GM23338 (cell line): ENCODE results near the gene UBE2S. TPM values are rescaled to one million over a fixed set of nuclear protein-coding genes. Genes with fewer than 3 reads are reported as not detected.

Experiments
- ATAC-seq: fragments of 200-7000 bp; cut with Tn5 transposase; 3 replicates; pipeline ENCODE4 v1.9.1; 2020
- DNase-seq: peaks from one replicate; pipeline ENCODE4 v3.0.0-alpha.2; 2015; ENCODE audit warnings: low spot score
- H2AFZ ChIP-seq: fragments of 200-600 bp; sonication (generic); 2 replicates; pipeline ENCODE4 v1.8.0; 2016; ENCODE audit warnings: antibody characterized with exemption, mild to moderate bottlenecking, moderate library complexity
- H3F3A ChIP-seq: fragments of 200-600 bp; sonication (generic); replicated peaks from 2 replicates; pipeline ENCODE4 v1.8.0; 2017; ENCODE audit warnings: antibody characterized with exemption, mixed run types, low read depth
- H3K27ac ChIP-seq: fragments of 200-600 bp; sonication (generic); 2 replicates; pipeline ENCODE4 v1.6.1; 2016; ENCODE audit warnings: low read depth
- H3K27me3 ChIP-seq: fragments of 200-600 bp; sonication (generic); 2 replicates; pipeline ENCODE4 v1.8.0; 2016; ENCODE audit warnings: mild to moderate bottlenecking, mixed run types, moderate library complexity; ENCODE audit not compliant: insufficient read depth
- H3K36me3 ChIP-seq: fragments of 200-600 bp; sonication (generic); 2 replicates; pipeline ENCODE4 v1.8.0; 2016; ENCODE audit warnings: mild to moderate bottlenecking; ENCODE audit not compliant: insufficient read depth
- H3K4me1 ChIP-seq: fragments of 200-600 bp; sonication (generic); 2 replicates; pipeline ENCODE4 v1.8.0; 2016; ENCODE audit warnings: mild to moderate bottlenecking, moderate library complexity; ENCODE audit not compliant: insufficient read depth
- H3K4me2 ChIP-seq: fragments of 200-600 bp; sonication (generic); 2 replicates; pipeline ENCODE4 v1.7.1; 2017; ENCODE audit warnings: mixed run types
- H3K4me3 ChIP-seq: fragments of 200-600 bp; sonication (generic); 2 replicates; pipeline ENCODE4 v1.6.1; 2016; ENCODE audit warnings: mixed run types
- H3K79me2 ChIP-seq: fragments of 200-600 bp; sonication (generic); replicated peaks from 2 replicates; pipeline ENCODE4 v1.8.0; 2017; ENCODE audit warnings: mild to moderate bottlenecking; ENCODE audit not compliant: insufficient read depth
- H3K9me2 ChIP-seq: fragments of 200-600 bp; sonication (generic); 2 replicates; pipeline ENCODE4 v1.8.0; 2017; ENCODE audit not compliant: insufficient read depth
- H4K20me1 ChIP-seq: fragments of 200-600 bp; sonication (generic); replicated peaks from 2 replicates; pipeline ENCODE4 v1.8.0; 2017; ENCODE audit warnings: mild to moderate bottlenecking; ENCODE audit not compliant: insufficient read depth
- H3K27ac Mint-ChIP-seq: 2 replicates; pipeline ENCODE4 v1.8.0; 2020; ENCODE audit warnings: inconsistent platforms, mild to moderate bottlenecking, moderate library complexity, mixed read lengths
- H3K27me3 Mint-ChIP-seq: 3 replicates; pipeline ENCODE4 v1.8.0; 2022; ENCODE audit warnings: low read depth, mild to moderate bottlenecking, moderate library complexity, mixed read lengths, inconsistent platforms; ENCODE audit not compliant: insufficient read depth, poor library complexity
- H3K36me3 Mint-ChIP-seq: 3 replicates; pipeline ENCODE4 v1.8.0; 2021; ENCODE audit warnings: low read depth, mild to moderate bottlenecking, inconsistent platforms, moderate library complexity, mixed read lengths
- H3K4me1 Mint-ChIP-seq: 3 replicates; pipeline ENCODE4 v1.8.0; 2020; ENCODE audit warnings: mild to moderate bottlenecking, inconsistent platforms, mixed read lengths
- H3K4me3 Mint-ChIP-seq: 3 replicates; pipeline ENCODE4 v1.8.0; 2021; ENCODE audit warnings: moderate library complexity, mild to moderate bottlenecking, inconsistent platforms, mixed read lengths
- H3K9me3 Mint-ChIP-seq: 3 replicates; pipeline ENCODE4 v1.8.0; 2020; ENCODE audit warnings: moderate library complexity, mild to moderate bottlenecking, inconsistent platforms, mixed read lengths
- CREB1 ChIP-seq: fragments of 250-450 bp; sonication (Bioruptor Pico); IDR thresholded peaks from 2 replicates; pipeline ENCODE4 v1.5.0; 2020; ENCODE audit warnings: low read depth, mild to moderate bottlenecking, moderate library complexity
- EZH2 ChIP-seq: fragments of 200-600 bp; sonication (generic); IDR thresholded peaks from one replicate; pipeline ENCODE4 v1.8.0; 2017; ENCODE audit warnings: antibody characterized with exemption, mild to moderate bottlenecking, low read depth; ENCODE audit not compliant: unreplicated experiment
- EZH2phosphoT487 ChIP-seq: fragments of 200-600 bp; sonication (generic); IDR thresholded peaks from one replicate; pipeline ENCODE4 v1.8.1; 2018; ENCODE audit warnings: antibody characterized with exemption; ENCODE audit not compliant: unreplicated experiment
- JUNB ChIP-seq: IDR thresholded peaks from one replicate; pipeline ENCODE4 v1.6.1; 2016; ENCODE audit warnings: antibody characterized with exemption; ENCODE audit not compliant: unreplicated experiment
- NANOG ChIP-seq: IDR thresholded peaks from 2 replicates; pipeline ENCODE4 v1.6.1; 2016; ENCODE audit warnings: antibody characterized with exemption, borderline replicate concordance
- POLR2AphosphoS5 ChIP-seq: IDR thresholded peaks from 2 replicates; pipeline ENCODE4 v1.6.1; 2016; ENCODE audit warnings: antibody characterized with exemption, low read depth
- STAT1 ChIP-seq: IDR thresholded peaks from one replicate; pipeline ENCODE4 v1.6.1; 2016; ENCODE audit warnings: antibody characterized with exemption; ENCODE audit not compliant: unreplicated experiment
- ZNF114 ChIP-seq: fragments of 250-450 bp; sonication (Bioruptor Pico); IDR thresholded peaks from 2 replicates; pipeline ENCODE4 v1.5.0; 2020; ENCODE audit warnings: mild to moderate bottlenecking, moderate library complexity
- ZNF331 ChIP-seq: fragments of 250-450 bp; sonication (Bioruptor Pico); IDR thresholded peaks from 2 replicates; pipeline ENCODE4 v1.5.0; 2020; ENCODE audit warnings: low read depth, mild to moderate bottlenecking, moderate library complexity
- polyA plus RNA-seq: library from polyadenylated mRNA; unstranded; fragments of >200 nt; fragmentation: Nextera tagmentation; extraction: Ambion mirVana; gene quantifications from 2 replicates; pipeline ENCODE4 v1.2.1, GENCODE V29; 2016
- total RNA-seq: library from RNA; depleted of rRNA; stranded (reverse); fragments of >200 nt; shearing (Covaris generic); gene quantifications from 2 replicates; pipeline ENCODE4 v1.2.3, GENCODE V29; 2014
- TF ChIP-seq, protein P1 (sequence below), 2 experiments: fragments of 200-600 bp in 1 of 2; sonication (generic) in 1 of 2; conservative IDR thresholded peaks; 2 replicates each; pipeline versions ENCODE4 v1.5.1 to v1.6.1; 2016 to 2017; ENCODE audit warnings: antibody characterized with exemption in 2 of 2, low read depth in 2 of 2, mild to moderate bottlenecking in 2 of 2, moderate library complexity in 1 of 2
- TF ChIP-seq, protein P2 (sequence below): fragments of 250-450 bp; sonication (Bioruptor Pico); IDR thresholded peaks from 2 replicates; pipeline ENCODE4 v1.5.0; 2020; ENCODE audit warnings: mild to moderate bottlenecking, moderate library complexity
- TF ChIP-seq, protein P3 (sequence below): IDR thresholded peaks from 2 replicates; pipeline ENCODE4 v1.6.1; 2016; ENCODE audit warnings: antibody characterized with exemption
- TF ChIP-seq, protein P4 (sequence below): IDR thresholded peaks from one replicate; pipeline ENCODE4 v1.6.1; 2018; ENCODE audit warnings: antibody characterized with exemption; ENCODE audit not compliant: unreplicated experiment

UBE2S gene
- total and polyA plus RNA-seq, 2 experiments from 2014 or later, result 363 to 533 TPM

DNA sequence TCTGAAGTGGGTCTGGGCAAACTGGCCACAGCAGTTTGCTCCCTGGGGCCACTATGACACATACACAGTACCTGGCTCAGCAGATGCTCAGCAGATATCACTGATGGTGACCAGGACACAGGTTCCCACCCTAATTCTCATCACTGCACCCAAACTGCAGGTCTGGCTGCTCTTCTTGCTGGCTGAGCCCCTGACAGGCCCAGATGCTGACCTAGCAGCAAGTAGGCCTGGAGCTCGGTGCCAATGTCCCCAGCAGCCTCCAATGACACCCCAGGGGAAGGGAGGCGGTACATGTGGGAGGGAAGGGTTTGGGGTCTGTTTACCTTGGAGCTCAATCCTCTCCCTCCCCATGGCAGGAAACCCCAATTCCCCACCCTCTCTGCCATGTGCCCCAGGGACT lies 5.1 kb downstream of the UBE2S start:
- H3K27ac Mint-ChIP-seq, result no peak overlapping the region
- no peaks in the 10 kb centered on the region for H3K9me2 ChIP-seq
- no peak overlapping the region for H3K27ac ChIP-seq
- DNase-seq (no peak), ATAC-seq (no peak)
- no peaks in the 10 kb centered on the region for H3K27me3 ChIP-seq
- peaks cover under 1% of the 10 kb centered on the region for H3K9me3 Mint-ChIP-seq
- H3K4me3 Mint-ChIP-seq, result no peak overlapping the region
- peaks cover 60% of the 10 kb centered on the region for H4K20me1 ChIP-seq
- peaks cover 44% of the 10 kb centered on the region for H3K79me2 ChIP-seq
- H3F3A ChIP-seq, result peaks cover 68% of the 10 kb centered on the region
- peaks cover 65% of the 10 kb centered on the region for H3K36me3 Mint-ChIP-seq
- no peak overlapping the region for H3K4me2 ChIP-seq
- peaks cover 29% of the 10 kb centered on the region for H3K4me1 Mint-ChIP-seq
- no peak for TF ChIP-seq EZH2phosphoT487
- TF ChIP-seq, protein P1, sequence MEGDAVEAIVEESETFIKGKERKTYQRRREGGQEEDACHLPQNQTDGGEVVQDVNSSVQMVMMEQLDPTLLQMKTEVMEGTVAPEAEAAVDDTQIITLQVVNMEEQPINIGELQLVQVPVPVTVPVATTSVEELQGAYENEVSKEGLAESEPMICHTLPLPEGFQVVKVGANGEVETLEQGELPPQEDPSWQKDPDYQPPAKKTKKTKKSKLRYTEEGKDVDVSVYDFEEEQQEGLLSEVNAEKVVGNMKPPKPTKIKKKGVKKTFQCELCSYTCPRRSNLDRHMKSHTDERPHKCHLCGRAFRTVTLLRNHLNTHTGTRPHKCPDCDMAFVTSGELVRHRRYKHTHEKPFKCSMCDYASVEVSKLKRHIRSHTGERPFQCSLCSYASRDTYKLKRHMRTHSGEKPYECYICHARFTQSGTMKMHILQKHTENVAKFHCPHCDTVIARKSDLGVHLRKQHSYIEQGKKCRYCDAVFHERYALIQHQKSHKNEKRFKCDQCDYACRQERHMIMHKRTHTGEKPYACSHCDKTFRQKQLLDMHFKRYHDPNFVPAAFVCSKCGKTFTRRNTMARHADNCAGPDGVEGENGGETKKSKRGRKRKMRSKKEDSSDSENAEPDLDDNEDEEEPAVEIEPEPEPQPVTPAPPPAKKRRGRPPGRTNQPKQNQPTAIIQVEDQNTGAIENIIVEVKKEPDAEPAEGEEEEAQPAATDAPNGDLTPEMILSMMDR (conservative IDR thresholded peaks at IDR 0.05; ENCODE audit: low read depth in 2 of 2), result no peak
- TF ChIP-seq, protein P2, sequence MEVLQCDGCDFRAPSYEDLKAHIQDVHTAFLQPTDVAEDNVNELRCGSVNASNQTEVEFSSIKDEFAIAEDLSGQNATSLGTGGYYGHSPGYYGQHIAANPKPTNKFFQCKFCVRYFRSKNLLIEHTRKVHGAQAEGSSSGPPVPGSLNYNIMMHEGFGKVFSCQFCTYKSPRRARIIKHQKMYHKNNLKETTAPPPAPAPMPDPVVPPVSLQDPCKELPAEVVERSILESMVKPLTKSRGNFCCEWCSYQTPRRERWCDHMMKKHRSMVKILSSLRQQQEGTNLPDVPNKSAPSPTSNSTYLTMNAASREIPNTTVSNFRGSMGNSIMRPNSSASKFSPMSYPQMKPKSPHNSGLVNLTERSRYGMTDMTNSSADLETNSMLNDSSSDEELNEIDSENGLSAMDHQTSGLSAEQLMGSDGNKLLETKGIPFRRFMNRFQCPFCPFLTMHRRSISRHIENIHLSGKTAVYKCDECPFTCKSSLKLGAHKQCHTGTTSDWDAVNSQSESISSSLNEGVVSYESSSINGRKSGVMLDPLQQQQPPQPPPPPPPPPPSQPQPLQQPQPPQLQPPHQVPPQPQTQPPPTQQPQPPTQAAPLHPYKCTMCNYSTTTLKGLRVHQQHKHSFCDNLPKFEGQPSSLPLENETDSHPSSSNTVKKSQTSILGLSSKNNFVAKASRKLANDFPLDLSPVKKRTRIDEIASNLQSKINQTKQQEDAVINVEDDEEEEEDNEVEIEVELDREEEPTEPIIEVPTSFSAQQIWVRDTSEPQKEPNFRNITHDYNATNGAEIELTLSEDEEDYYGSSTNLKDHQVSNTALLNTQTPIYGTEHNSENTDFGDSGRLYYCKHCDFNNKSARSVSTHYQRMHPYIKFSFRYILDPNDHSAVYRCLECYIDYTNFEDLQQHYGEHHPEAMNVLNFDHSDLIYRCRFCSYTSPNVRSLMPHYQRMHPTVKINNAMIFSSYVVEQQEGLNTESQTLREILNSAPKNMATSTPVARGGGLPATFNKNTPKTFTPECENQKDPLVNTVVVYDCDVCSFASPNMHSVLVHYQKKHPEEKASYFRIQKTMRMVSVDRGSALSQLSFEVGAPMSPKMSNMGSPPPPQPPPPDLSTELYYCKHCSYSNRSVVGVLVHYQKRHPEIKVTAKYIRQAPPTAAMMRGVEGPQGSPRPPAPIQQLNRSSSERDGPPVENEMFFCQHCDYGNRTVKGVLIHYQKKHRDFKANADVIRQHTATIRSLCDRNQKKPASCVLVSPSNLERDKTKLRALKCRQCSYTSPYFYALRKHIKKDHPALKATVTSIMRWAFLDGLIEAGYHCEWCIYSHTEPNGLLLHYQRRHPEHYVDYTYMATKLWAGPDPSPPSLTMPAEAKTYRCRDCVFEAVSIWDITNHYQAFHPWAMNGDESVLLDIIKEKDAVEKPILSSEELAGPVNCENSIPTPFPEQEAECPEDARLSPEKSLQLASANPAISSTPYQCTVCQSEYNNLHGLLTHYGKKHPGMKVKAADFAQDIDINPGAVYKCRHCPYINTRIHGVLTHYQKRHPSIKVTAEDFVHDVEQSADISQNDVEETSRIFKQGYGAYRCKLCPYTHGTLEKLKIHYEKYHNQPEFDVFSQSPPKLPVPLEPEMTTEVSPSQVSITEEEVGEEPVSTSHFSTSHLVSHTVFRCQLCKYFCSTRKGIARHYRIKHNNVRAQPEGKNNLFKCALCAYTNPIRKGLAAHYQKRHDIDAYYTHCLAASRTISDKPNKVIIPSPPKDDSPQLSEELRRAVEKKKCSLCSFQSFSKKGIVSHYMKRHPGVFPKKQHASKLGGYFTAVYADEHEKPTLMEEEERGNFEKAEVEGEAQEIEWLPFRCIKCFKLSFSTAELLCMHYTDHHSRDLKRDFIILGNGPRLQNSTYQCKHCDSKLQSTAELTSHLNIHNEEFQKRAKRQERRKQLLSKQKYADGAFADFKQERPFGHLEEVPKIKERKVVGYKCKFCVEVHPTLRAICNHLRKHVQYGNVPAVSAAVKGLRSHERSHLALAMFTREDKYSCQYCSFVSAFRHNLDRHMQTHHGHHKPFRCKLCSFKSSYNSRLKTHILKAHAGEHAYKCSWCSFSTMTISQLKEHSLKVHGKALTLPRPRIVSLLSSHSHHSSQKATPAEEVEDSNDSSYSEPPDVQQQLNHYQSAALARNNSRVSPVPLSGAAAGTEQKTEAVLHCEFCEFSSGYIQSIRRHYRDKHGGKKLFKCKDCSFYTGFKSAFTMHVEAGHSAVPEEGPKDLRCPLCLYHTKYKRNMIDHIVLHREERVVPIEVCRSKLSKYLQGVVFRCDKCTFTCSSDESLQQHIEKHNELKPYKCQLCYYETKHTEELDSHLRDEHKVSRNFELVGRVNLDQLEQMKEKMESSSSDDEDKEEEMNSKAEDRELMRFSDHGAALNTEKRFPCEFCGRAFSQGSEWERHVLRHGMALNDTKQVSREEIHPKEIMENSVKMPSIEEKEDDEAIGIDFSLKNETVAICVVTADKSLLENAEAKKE (CRISPR knock-in tag), result no peak
- TF ChIP-seq POLR2AphosphoS5, result no peak
- no peak for TF ChIP-seq ZNF331 (CRISPR knock-in tag)
- TF ChIP-seq, protein P3, sequence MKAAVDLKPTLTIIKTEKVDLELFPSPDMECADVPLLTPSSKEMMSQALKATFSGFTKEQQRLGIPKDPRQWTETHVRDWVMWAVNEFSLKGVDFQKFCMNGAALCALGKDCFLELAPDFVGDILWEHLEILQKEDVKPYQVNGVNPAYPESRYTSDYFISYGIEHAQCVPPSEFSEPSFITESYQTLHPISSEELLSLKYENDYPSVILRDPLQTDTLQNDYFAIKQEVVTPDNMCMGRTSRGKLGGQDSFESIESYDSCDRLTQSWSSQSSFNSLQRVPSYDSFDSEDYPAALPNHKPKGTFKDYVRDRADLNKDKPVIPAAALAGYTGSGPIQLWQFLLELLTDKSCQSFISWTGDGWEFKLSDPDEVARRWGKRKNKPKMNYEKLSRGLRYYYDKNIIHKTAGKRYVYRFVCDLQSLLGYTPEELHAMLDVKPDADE, result no peak
- no peak for TF ChIP-seq EZH2
- no peak for TF ChIP-seq ZNF114 (CRISPR knock-in tag)
- TF ChIP-seq STAT1, result no peak
- TF ChIP-seq CREB1 (CRISPR knock-in tag), result no peak
- no peak for TF ChIP-seq NANOG
- no peak for TF ChIP-seq JUNB
- TF ChIP-seq, protein P4, sequence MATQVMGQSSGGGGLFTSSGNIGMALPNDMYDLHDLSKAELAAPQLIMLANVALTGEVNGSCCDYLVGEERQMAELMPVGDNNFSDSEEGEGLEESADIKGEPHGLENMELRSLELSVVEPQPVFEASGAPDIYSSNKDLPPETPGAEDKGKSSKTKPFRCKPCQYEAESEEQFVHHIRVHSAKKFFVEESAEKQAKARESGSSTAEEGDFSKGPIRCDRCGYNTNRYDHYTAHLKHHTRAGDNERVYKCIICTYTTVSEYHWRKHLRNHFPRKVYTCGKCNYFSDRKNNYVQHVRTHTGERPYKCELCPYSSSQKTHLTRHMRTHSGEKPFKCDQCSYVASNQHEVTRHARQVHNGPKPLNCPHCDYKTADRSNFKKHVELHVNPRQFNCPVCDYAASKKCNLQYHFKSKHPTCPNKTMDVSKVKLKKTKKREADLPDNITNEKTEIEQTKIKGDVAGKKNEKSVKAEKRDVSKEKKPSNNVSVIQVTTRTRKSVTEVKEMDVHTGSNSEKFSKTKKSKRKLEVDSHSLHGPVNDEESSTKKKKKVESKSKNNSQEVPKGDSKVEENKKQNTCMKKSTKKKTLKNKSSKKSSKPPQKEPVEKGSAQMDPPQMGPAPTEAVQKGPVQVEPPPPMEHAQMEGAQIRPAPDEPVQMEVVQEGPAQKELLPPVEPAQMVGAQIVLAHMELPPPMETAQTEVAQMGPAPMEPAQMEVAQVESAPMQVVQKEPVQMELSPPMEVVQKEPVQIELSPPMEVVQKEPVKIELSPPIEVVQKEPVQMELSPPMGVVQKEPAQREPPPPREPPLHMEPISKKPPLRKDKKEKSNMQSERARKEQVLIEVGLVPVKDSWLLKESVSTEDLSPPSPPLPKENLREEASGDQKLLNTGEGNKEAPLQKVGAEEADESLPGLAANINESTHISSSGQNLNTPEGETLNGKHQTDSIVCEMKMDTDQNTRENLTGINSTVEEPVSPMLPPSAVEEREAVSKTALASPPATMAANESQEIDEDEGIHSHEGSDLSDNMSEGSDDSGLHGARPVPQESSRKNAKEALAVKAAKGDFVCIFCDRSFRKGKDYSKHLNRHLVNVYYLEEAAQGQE, result no peak
- peaks cover 15% of the 10 kb centered on the region for H3K27me3 Mint-ChIP-seq
- peaks cover 21% of the 10 kb centered on the region for H3K4me1 ChIP-seq
- peaks cover 51% of the 10 kb centered on the region for H3K36me3 ChIP-seq
- no peak overlapping the region for H2AFZ ChIP-seq
- H3K4me3 ChIP-seq, result no peak overlapping the region
